Measurements from ENCODE around the gene FBXL7.

The FBXL7 gene

GRCh38 chr5:15980835-15981234, 480.9 kb downstream of the FBXL7 start:
- DNase-seq = no peak

- no peak for DNase-seq
Measured at GRCh38 chr5:15983392-15983791, 483.4 kb downstream of the FBXL7 start.

All from stimulated activated CD4-positive, alpha-beta T cell treated with anti-CD3 and anti-CD28 coated beads, Interleukin-1b, Interleukin-23, amount 100 ng/mL, for 48 hours (primary cell).